GM21381 (cell line): ENCODE data around the gene RNF130.

ENCODE experiments used
- ATAC-seq: cut with Tn5 transposase; IDR thresholded peaks from one replicate; pipeline ENCODE4 v1.9.1; 2021; ENCODE audit warnings: mild to moderate bottlenecking, moderate library complexity; ENCODE audit not compliant: unreplicated experiment

Gene RNF130

GRCh38 chr5:180060192-180060591, 11.4 kb downstream of the RNF130 start:
- ATAC-seq = no peak

DNA sequence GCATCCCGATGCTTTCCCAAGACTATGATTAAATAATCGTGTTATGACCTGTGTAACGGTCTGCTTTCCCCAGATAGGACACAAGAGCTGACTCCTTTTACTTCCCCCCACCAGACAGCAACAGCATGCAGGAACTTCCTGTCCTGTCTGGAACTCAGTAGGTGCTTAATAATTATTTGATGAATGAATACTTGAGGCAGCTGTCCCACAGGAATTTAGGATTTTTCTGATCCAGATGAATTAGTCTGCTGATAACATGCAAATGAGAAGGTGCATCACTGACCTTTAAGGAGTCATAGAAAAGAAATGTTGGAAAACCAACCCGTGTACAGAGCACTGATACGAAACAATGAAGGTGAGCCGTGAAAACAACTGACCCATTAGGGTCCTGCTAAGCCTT, 12.2 kb downstream of the RNF130 start:
- ATAC-seq = no peak

DNA sequence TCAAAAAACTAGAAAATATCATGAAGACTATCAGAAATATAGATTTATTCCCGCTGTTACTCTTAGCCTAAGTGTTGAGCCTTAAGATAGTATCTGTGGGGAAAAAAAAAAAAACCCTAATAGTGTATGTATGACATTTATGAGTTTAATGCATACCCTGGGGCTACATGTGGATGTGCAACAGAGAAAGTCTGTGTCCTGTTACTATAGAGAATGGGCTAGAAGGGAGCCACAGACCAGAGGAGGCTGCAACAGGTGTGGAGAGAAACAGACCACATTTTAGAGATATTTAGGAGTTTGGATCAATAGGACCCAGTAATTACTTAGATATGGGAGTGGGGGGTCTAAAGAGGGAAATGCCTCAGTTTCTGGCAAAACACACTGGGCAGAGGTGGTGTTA, 15.4 kb downstream of the RNF130 start:
- ATAC-seq = no peak

DNA sequence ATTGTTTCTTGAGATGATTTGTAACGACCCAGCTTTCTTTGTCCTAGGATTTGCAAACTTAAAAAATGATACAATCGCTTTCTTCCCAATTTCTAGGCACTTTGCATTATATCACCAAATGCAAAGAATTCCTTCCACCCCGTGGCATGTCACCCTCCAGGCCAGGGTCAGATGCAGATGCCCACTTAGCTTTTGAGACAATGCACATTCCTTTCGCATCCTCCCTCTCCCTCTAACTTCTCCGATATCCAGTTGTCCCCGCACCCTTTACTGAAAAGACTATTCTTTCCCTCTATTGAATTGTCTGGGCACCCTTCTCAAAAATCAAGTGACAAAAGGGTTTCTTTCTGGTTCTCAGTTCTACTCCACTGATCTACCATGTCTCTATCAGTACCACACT, 17.3 kb downstream of the RNF130 start:
- ATAC-seq = no peak

DNA sequence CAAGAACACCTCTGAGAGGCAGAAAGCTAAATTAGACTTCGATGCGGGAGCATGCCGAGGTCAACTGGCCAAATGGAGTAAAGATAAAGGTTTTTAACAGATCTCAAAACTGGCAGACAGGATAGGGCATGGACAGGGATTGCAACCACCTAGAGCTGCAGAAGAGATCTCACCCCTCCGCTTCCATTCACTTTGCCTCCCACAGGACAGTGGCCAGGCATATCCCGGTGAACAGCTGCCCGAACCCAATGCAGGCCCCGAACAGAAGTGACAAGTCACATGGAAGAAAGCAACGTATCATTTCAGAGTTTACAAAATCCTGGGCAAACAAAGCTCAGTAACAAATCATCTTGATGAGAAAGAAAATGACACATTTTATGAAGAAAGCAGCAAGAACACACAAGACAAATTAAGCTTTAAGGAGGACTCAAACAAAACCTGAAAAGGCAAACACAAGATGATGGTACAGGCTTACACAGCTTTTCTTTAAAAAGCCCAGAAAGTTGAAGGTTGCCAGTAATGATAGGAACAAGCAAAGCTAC, 18.4 kb downstream of the RNF130 start:
- no peak for ATAC-seq

DNA sequence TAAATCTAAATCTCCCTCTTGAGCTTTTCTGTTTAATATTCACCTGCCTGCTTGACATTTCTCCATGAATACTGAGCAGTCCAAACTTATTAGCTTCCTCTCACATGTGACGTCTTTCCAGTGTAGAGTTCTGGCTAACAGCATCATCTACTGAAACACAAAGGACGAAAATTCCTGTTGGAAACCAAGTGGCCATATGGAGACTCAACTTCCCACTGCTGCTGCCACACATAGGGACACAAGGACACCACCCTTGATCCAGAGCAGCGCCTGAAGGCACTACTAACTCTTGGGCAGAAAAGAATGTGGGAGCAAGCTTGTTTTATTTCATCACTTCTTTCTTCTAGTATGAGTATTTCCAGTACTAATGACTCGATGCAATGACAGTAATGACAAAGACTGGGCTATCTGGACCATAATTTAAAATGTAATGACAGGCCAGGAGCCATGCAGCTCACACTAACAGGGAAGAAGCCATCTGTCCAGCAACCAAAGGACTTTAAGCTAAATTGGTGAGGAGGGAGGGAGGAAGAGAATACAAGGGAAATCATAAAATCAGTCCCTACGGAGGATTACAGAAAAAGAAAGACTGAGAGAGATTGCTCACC, 19.2 kb downstream of the RNF130 start:
- ATAC-seq = no peak

GRCh38 chr5:180050121-180050940, 21.2 kb downstream of the RNF130 start:
- ATAC-seq = no peak

GRCh38 chr5:180049185-180049548, 22.4 kb downstream of the RNF130 start:
- no peak for ATAC-seq

DNA sequence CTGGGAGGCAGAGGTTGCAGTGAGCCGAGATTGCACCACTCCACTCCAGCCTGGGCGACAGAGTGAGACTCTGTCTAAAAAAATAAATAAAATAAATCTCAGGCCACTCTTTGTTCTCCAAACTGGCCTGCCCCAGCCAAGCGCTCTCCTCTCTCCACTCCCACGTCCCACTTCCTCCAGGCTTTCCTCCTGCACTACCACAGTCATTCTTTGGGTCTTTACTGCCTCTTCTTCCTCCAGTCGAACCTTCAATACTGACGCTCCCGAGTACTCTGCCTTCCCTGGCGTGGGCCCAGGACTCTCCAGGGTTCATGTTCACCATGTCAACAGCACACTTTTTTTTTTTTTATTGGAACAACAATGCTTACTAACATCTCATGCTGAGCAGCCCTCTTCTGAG, 23.9 kb downstream of the RNF130 start:
- no peak for ATAC-seq

GRCh38 chr5:180046656-180047055, 24.9 kb downstream of the RNF130 start:
- no peak for ATAC-seq

DNA sequence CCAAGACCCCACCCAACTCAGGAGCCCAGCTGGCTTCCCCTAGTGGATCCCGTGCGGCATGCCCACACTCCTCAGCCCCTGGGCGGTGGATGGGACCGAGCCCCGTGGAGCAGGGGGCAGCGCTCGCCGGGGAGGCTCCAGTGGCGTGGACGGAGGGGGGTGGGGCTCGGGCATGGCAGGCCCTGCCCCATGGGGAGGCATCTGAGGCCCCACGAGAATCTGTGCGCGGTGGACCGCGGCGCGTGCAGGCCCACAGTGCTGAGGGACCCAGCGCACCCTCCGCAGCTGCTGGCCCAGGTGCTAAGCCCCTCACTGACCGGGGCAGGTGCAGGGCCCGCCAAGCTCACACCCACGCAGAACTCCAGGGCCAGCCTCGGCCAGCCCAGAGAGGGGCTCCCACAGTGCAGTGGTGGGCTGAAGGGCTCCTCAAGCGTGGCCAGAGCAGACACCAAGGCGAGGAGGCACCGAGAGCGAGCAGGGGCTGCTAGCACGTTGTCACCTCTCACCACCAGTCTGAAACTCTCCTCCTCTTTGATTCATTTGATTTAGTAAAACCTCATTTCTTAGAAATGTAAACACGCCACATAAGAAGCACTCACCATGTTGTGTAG, 25.6 kb downstream of the RNF130 start:
- no peak for ATAC-seq

GRCh38 chr5:180043377-180043776, 28.2 kb downstream of the RNF130 start:
- ATAC-seq = no peak

GRCh38 chr5:180041301-180042274, 30.0 kb downstream of the RNF130 start:
- no peak for ATAC-seq

DNA sequence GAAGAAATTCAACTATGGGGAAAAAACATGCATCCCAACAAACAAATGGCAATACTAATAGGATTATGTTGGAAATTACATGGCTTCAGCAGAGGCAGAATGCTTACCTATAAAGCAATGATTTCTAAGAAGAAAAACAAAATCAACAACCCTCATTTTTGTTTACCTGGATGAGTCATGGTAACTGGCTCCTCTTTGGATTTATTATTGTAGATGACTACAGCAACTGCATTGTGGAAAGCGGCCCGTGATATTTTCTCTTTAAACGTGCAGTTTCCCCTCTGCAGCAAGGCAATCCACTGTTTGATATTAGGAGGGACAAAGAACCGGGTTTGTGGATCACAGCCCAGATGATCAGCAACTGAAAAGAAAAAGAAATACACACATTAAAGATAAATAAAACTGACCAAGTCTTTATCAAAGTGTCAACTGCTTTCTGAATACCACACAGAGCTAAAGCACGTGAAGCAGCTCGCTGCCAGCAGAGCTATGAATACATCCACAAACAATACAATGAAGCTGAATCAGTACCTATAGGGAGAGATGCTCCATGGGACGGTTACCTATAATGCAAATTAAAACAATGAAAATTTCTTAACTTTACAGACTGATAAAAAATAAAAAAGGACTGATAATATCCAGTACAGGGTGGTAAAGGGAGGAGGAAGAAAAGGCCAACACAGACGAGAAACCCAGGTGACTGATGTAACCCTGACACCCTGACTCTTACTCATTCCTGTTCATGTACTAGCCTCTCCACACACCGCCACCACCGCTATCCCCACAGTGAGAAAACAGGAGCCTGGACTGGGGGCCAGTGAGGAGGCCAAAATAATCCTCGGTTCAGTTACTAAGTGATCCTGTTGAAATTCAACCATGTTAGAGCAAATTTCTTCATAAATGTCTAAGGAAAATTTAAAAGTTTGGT, 31.0 kb downstream of the RNF130 start:
- ATAC-seq = no peak

- no peak for ATAC-seq
These were observed 36.2 kb downstream of the RNF130 start for GRCh38 chr5:180035206-180035931.

- ATAC-seq = no peak
These were observed 37.0 kb downstream of the RNF130 start for GRCh38 chr5:180034564-180034963.

- no peak for ATAC-seq
These were observed 44.0 kb downstream of the RNF130 start for GRCh38 chr5:180027459-180028089.

DNA sequence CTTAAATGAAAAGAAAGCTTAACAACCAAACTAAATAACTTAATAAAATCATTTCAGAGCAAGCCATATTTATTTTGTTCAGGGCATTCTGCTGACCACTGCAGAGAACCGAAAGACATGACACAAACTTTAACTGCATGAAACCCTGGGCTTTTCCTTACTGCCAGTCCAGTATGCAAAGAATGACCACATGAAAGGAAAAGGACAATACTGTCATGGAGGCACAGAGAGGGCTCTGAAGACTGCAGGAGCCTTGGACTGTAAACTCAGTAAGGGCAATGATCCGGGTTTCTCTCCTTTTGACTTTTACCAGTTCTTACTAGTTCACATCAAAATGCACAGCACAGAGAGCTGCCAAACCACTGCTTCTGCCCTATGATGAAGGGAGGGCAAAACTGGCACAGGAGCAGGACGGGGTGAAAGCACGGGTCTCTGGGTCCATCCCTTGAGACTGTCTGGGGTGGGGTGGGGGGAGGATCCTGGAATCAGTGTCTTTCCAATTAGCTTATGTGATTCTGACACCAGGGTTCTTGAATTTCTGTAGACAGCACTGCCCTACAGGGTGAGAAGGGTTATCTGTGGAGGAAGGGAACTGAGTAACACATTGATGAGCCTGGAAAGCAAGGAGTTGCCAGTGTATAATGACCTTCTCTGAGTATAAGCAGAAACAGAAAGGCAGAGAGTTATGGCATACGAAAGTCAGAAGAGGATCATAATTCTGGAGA, 44.7 kb downstream of the RNF130 start:
- no peak for ATAC-seq
